ENCODE measurements around the gene CLCN7. TPM values are rescaled to one million over a fixed set of nuclear protein-coding genes. Genes with fewer than 3 reads are reported as not detected.

CLCN7 gene
- total RNA-seq, 4 donors from 2014 or later, result 33.0 to 67.7 (median 39.2) TPM

DNA sequence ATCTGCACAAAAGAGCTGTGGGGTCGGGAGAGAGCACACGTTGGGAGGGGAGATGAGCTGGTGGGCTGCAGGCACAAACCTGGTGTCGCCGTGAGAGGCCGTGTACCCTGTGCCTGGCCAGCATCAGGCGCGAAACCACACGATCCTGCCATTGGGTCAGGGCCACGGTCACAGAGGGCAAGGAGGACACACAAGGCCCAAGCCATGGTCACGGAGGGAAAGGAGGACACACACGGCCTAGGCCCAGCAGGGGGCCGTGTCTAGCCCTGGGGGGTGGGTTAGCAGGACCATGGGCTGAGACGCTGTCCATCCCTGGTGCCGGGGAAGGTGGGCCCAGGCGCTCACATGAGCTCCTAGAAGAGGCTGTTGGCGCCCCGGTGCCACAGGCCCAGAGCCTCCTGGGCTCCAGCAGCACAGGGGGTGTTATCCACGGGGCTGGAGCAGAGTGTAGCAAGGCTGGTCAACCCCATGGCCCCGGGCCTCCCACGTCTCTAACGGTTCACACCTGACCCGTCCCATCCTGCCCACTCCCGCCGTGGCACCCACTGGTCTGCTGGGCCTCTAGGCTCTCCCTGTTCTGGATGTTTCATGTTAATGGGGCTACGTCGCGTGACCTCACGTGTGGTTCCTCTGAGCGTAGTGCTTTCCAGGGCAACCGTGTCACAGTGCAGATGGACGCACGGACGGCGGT, 23.0 kb downstream of the CLCN7 start:
- no peak for TF ChIP-seq EP300 (IDR thresholded peaks at IDR 0.05)
- TF ChIP-seq, protein P1, sequence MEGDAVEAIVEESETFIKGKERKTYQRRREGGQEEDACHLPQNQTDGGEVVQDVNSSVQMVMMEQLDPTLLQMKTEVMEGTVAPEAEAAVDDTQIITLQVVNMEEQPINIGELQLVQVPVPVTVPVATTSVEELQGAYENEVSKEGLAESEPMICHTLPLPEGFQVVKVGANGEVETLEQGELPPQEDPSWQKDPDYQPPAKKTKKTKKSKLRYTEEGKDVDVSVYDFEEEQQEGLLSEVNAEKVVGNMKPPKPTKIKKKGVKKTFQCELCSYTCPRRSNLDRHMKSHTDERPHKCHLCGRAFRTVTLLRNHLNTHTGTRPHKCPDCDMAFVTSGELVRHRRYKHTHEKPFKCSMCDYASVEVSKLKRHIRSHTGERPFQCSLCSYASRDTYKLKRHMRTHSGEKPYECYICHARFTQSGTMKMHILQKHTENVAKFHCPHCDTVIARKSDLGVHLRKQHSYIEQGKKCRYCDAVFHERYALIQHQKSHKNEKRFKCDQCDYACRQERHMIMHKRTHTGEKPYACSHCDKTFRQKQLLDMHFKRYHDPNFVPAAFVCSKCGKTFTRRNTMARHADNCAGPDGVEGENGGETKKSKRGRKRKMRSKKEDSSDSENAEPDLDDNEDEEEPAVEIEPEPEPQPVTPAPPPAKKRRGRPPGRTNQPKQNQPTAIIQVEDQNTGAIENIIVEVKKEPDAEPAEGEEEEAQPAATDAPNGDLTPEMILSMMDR (IDR thresholded peaks at IDR 0.05), result no peak
- no peak for TF ChIP-seq POLR2AphosphoS5 (IDR thresholded peaks at IDR 0.05)
- TF ChIP-seq POLR2A (IDR thresholded peaks at IDR 0.05), result no peak
- Histone ChIP-seq H3K27me3 (no peaks in the 10 kb centered on the region), H3K9me3 (no peaks in the 10 kb centered on the region), H3K36me3 (peaks cover 0 to 100% of the 10 kb centered on the region in 2 donors), H3K4me3 (no peak overlapping the region), H3K27ac (no peak overlapping the region), H3K4me1 (no peaks in the 10 kb centered on the region)
- 90 to 91% methylated on average over 7 to 10 of the region's 34 CpGs for WGBS, 2 donors (ENCODE audit: low coverage in 1 of 2)
- ATAC-seq, result no peak

DNA sequence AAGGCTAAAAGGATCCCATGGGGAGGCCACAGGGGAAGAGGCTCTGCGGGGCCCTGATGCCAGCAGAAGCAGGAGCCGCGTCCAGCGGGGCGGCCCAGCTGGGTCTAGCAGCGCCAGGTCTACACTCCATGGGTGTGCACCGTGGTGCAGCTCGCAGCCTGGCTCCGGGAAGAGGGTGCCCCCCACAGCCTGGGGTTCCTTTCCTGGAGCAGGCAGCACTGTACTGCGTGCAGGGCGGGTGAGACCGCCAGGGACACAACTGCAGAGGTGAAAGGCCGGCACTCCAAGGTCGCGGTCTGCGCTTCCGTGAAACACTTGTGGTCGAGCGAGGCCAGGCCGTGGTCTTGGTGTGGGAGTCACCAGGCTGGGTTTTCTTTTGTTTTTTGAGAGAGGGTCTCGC, 24.0 kb downstream of the CLCN7 start:
- no peaks in the 10 kb centered on the region for H3K9me3 ChIP-seq
- H3K27me3 ChIP-seq, result no peaks in the 10 kb centered on the region
- H3K27ac ChIP-seq, result no peak overlapping the region
- peaks cover 0 to 100% of the 10 kb centered on the region in 2 donors for H3K36me3 ChIP-seq
- H3K4me1 ChIP-seq, result no peaks in the 10 kb centered on the region
- TF ChIP-seq EP300 (IDR thresholded peaks at IDR 0.05) (no peak), POLR2AphosphoS5 (IDR thresholded peaks at IDR 0.05) (no peak), POLR2A (IDR thresholded peaks at IDR 0.05) (no peak)
- TF ChIP-seq, protein P1 (IDR thresholded peaks at IDR 0.05), result no peak
- 100% methylated on average over 1 of the region's 21 CpGs; no CpG with 5 or more reads in 1 of the 2 donors for WGBS, 2 donors (ENCODE audit: low coverage in 1 of 2)
- no peak overlapping the region for H3K4me3 ChIP-seq
- ATAC-seq, result no peak

DNA sequence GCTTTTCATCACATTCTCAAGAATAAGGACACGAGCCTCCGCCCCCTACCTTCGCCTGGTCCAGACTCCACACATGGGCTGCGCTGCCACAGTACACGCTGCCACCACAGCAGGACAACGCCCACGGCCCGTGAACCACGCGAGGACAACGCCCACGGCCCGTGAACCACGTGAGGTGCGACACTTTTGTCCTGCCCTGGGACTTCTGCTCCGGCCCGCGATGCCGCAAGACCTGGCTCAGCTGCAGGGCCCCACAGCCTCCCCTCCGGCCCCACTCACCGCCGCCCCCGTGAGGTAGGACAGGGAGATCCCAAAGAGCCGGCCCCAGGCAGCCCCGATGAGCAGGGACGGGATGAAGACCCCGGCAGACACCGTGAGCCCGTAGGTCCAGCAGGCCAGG, 24.6 kb downstream of the CLCN7 start:
- WGBS, 2 donors (ENCODE audit: low coverage in 1 of 2), result 100% methylated on average over 3 of the region's 29 CpGs; no CpG with 5 or more reads in 1 of the 2 donors
- Histone ChIP-seq H3K4me3 (no peak overlapping the region), H3K9me3 (no peaks in the 10 kb centered on the region), H3K36me3 (peaks cover 0 to 100% of the 10 kb centered on the region in 2 donors), H3K4me1 (no peaks in the 10 kb centered on the region), H3K27ac (no peak overlapping the region), H3K27me3 (no peaks in the 10 kb centered on the region)
- TF ChIP-seq POLR2A (IDR thresholded peaks at IDR 0.05) (no peak), EP300 (IDR thresholded peaks at IDR 0.05) (no peak), POLR2AphosphoS5 (IDR thresholded peaks at IDR 0.05) (no peak)
- TF ChIP-seq, protein P1 (IDR thresholded peaks at IDR 0.05), result no peak
- ATAC-seq, result no peak

DNA sequence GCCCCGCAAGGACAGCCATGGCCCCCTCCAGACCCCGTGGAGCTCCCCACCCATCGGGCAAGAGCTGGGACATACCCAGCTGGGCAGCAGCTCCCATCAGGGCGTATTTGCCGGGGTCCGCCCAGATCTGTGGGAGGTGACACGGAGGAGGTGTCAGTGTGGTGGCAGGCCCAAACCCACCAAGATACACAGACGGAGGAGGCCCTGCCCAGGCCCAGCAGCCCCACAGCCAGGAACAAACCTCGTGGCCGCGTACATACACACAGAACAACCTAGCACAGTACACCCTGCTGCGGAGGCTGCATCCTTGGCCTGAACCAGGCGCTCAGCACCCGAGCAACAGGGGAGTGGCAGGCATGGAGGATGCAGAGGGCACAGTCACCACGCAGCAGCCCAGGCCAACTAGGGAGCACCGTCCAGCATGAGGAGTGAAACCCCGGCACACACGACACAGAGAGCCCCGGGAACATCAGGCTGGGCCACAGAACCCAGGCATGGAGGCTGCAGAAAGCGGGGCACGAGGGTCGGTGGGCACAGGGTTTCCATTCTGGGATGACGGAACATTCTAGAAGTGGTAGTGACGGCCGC, 25.5 kb downstream of the CLCN7 start:
- WGBS, 2 donors (ENCODE audit: low coverage in 1 of 2), result 100% methylated on average over 5 to 6 of the region's 25 CpGs
- H3K36me3 ChIP-seq, result peaks cover 0 to 97% of the 10 kb centered on the region in 2 donors

More for the DNA sequence above, 25.5 kb downstream of the CLCN7 start:
- Histone ChIP-seq H3K9me3 (no peaks in the 10 kb centered on the region), H3K27ac (no peak overlapping the region), H3K4me3 (no peak overlapping the region), H3K4me1 (no peaks in the 10 kb centered on the region), H3K27me3 (no peaks in the 10 kb centered on the region)
- ATAC-seq, result no peak
- no peak for TF ChIP-seq EP300 (IDR thresholded peaks at IDR 0.05)
- TF ChIP-seq, protein P1 (IDR thresholded peaks at IDR 0.05), result no peak
- TF ChIP-seq POLR2A (IDR thresholded peaks at IDR 0.05), result no peak
- TF ChIP-seq POLR2AphosphoS5 (IDR thresholded peaks at IDR 0.05), result no peak

Measured in gastroesophageal sphincter (tissue), 4 donors.